Liver (tissue), 9 donors: ENCODE data around the gene TAGLN. TPM values are rescaled to one million over a fixed set of nuclear protein-coding genes. Genes with fewer than 3 reads are reported as not detected.

Source experiments
- DNase-seq: peaks from one replicate; pipeline ENCODE4 v3.0.0-alpha.2; 2017; ENCODE audit warnings: low spot score
- H3K27ac ChIP-seq, 2 donors: one replicate each; pipeline ENCODE4 v1.7.0; 2013; ENCODE audit warnings: inconsistent platforms in 2 of 2, low read length in 2 of 2, control low read depth in 1 of 2, low read depth in 1 of 2, mild to moderate bottlenecking in 1 of 2
- H3K27me3 ChIP-seq, 4 donors: one replicate each; pipeline versions ENCODE4 v1.6.1 to v1.7.0; 2013; ENCODE audit warnings: low read length in 3 of 4, inconsistent platforms in 1 of 4, mild to moderate bottlenecking in 1 of 4, moderate library complexity in 1 of 4; ENCODE audit not compliant: control insufficient read depth in 4 of 4, insufficient read depth in 4 of 4
- H3K36me3 ChIP-seq, 4 donors: one replicate each; pipeline versions ENCODE4 v1.6.1 to v1.7.0; 2013; ENCODE audit warnings: low read length in 3 of 4, mild to moderate bottlenecking in 3 of 4, low read depth in 1 of 4, moderate library complexity in 1 of 4; ENCODE audit not compliant: control insufficient read depth in 4 of 4, insufficient read depth in 3 of 4
- H3K4me1 ChIP-seq, 4 donors: one replicate each; pipeline versions ENCODE4 v1.6.1 to v1.7.0; 2013; ENCODE audit warnings: low read length in 3 of 4, mild to moderate bottlenecking in 3 of 4, moderate library complexity in 1 of 4; ENCODE audit not compliant: control insufficient read depth in 4 of 4, insufficient read depth in 4 of 4
- H3K4me3 ChIP-seq, 3 donors: one replicate each; pipeline versions ENCODE4 v1.6.1 to v1.7.0; 2013; ENCODE audit warnings: low read length in 3 of 3, control low read depth in 1 of 3, low read depth in 1 of 3, mild to moderate bottlenecking in 1 of 3
- H3K9ac ChIP-seq, 2 donors: one replicate each; pipeline ENCODE4 v1.7.0; 2013; ENCODE audit warnings: low read length in 2 of 2, mild to moderate bottlenecking in 2 of 2, moderate library complexity in 2 of 2, control low read depth in 1 of 2, low read depth in 1 of 2
- H3K9me3 ChIP-seq, 4 donors: one replicate each; pipeline versions ENCODE4 v1.6.1 to v1.7.0; 2013; ENCODE audit warnings: low read length in 3 of 4; ENCODE audit not compliant: control insufficient read depth in 4 of 4
- EGR1 ChIP-seq, 2 donors: IDR thresholded peaks; 2 replicates each; pipeline ENCODE4 v1.6.1; 2016 to 2018; ENCODE audit warnings: antibody characterized with exemption in 2 of 2, low read depth in 2 of 2
- FOXA1 ChIP-seq: IDR thresholded peaks from 2 replicates; pipeline ENCODE4 v1.6.1; 2016; ENCODE audit warnings: antibody characterized with exemption
- FOXA2 ChIP-seq: IDR thresholded peaks from 2 replicates; pipeline ENCODE4 v1.6.1; 2016; ENCODE audit warnings: antibody characterized with exemption
- GABPA ChIP-seq, 2 donors: IDR thresholded peaks in 1 of 2; conservative IDR thresholded peaks in 1 of 2; 2 replicates each; pipeline ENCODE4 v1.6.1; 2016; ENCODE audit warnings: antibody characterized with exemption in 2 of 2, mild to moderate bottlenecking in 1 of 2, moderate library complexity in 1 of 2
- HNF4A ChIP-seq, 2 donors: conservative IDR thresholded peaks; 2 replicates each; pipeline ENCODE4 v1.6.1; 2016; ENCODE audit warnings: antibody characterized with exemption in 2 of 2, mild to moderate bottlenecking in 2 of 2
- HNF4G ChIP-seq: IDR thresholded peaks from 2 replicates; pipeline ENCODE4 v1.6.1; 2016; ENCODE audit warnings: antibody characterized with exemption
- JUND ChIP-seq, 2 donors: IDR thresholded peaks; 2 replicates each; pipeline ENCODE4 v1.6.1; 2016; ENCODE audit warnings: antibody characterized with exemption in 2 of 2
- NR2F2 ChIP-seq: IDR thresholded peaks from 2 replicates; pipeline ENCODE4 v1.6.1; 2016; ENCODE audit warnings: antibody characterized with exemption
- RAD21 ChIP-seq, 2 donors: IDR thresholded peaks; 2 replicates each; pipeline ENCODE4 v1.6.1; 2016; ENCODE audit warnings: antibody characterized with exemption in 2 of 2, mild to moderate bottlenecking in 2 of 2
- RXRA ChIP-seq, 2 donors: IDR thresholded peaks; 2 replicates each; pipeline ENCODE4 v1.6.1; 2017 to 2018; ENCODE audit warnings: antibody characterized with exemption in 2 of 2, mild to moderate bottlenecking in 1 of 2
- SP1 ChIP-seq: IDR thresholded peaks from 2 replicates; pipeline ENCODE4 v1.6.1; 2018; ENCODE audit warnings: antibody characterized with exemption, mild to moderate bottlenecking
- TAF1 ChIP-seq: conservative IDR thresholded peaks from 2 replicates; pipeline ENCODE4 v1.6.1; 2016; ENCODE audit warnings: antibody characterized with exemption, mild to moderate bottlenecking
- YY1 ChIP-seq: IDR thresholded peaks from 2 replicates; pipeline ENCODE4 v1.6.1; 2016; ENCODE audit warnings: antibody characterized with exemption, mild to moderate bottlenecking
- WGBS: extraction: QIAGEN DNeasy Blood & Tissue Kit; methylation state at CpG from one replicate; pipeline ENCODE4 v1.1.7; 2013; 5-methylcytosine and 5-hydroxymethylcytosine counted together
- polyA plus RNA-seq, 2 donors: library from polyadenylated mRNA; stranded (reverse) in 1 of 2; unstranded in 1 of 2; fragments of 200-250 nt in 1 of 2; fragments of >200 nt in 1 of 2; fragmentation: Nextera tagmentation in 1 of 2; extraction: Ambion mirVana in 1 of 2; gene quantifications; one replicate each; pipeline versions ENCODE4 v1.2.1 to v1.2.3, GENCODE V29; 2013 to 2015
- total RNA-seq, 2 donors: library from RNA; depleted of rRNA; stranded (reverse); fragments of >200 nt; gene quantifications; one replicate each; pipeline ENCODE4 v1.2.3, GENCODE V29; 2014
- TF ChIP-seq, protein P1 (sequence below): IDR thresholded peaks from 2 replicates; pipeline ENCODE4 v1.6.1; 2016; ENCODE audit warnings: antibody characterized with exemption
- TF ChIP-seq, protein P2 (sequence below): IDR thresholded peaks from 2 replicates; pipeline ENCODE4 v1.6.1; 2016; ENCODE audit warnings: antibody characterized with exemption, mild to moderate bottlenecking
- TF ChIP-seq, protein P3 (sequence below): fragments of 150-350 bp; IDR thresholded peaks from 2 replicates; pipeline ENCODE4 v1.5.1; 2017; ENCODE audit warnings: improper control_type of control experiment, low read depth, low read length; ENCODE audit not compliant: missing input control
- TF ChIP-seq, protein P4 (sequence below): IDR thresholded peaks from 2 replicates; pipeline ENCODE4 v1.6.1; 2016; ENCODE audit warnings: antibody characterized with exemption
- TF ChIP-seq, protein P5 (sequence below): IDR thresholded peaks from 2 replicates; pipeline ENCODE4 v1.6.1; 2016; ENCODE audit warnings: antibody characterized with exemption
- donor health status: healthy.
- donor health status: healthy.
- donor health status: healthy.
- donor health status: healthy.
- donor health status: healthy.

Gene TAGLN
- total and polyA plus RNA-seq, 4 donors = 7.4 to 309 (median 96.2) TPM

DNA sequence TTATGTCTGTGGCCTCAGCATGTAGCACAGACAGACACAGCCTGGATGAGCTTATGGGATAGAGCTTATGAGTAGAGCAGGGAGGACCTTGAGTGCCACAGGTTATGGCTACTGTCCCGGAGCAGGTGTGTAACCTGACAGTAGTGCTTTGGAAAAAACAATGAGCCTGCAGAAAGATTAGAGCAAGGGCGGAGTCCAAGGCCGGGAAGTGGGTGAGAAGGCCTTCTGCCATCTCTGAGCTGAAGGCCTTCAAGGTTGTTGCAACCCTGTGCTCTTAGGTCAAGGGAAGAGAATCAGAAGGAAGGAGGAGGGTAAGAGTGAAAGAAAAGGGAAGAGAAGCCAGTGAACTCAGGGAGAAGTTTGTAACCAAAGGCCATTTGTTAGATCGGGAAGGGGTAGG, 3.9 kb upstream of the TAGLN start:
- TF ChIP-seq YY1 (no peak), EGR1 (IDR thresholded peaks at IDR 0.05; ENCODE audit: low read depth in 2 of 2) (no peak), FOXA2 (no peak), SP1 (no peak), RXRA (IDR thresholded peaks at IDR 0.05) (no peak), HNF4G (no peak), HNF4A (conservative IDR thresholded peaks at IDR 0.05) (no peak), JUND (IDR thresholded peaks at IDR 0.05) (no peak), FOXA1 (no peak), GABPA (IDR thresholded peaks at IDR 0.05 in 1 of 2, conservative IDR thresholded peaks at IDR 0.05 in 1 of 2) (no peak), TAF1 (no peak), RAD21 (IDR thresholded peaks at IDR 0.05) (no peak), NR2F2 (no peak)
- TF ChIP-seq, protein P1, sequence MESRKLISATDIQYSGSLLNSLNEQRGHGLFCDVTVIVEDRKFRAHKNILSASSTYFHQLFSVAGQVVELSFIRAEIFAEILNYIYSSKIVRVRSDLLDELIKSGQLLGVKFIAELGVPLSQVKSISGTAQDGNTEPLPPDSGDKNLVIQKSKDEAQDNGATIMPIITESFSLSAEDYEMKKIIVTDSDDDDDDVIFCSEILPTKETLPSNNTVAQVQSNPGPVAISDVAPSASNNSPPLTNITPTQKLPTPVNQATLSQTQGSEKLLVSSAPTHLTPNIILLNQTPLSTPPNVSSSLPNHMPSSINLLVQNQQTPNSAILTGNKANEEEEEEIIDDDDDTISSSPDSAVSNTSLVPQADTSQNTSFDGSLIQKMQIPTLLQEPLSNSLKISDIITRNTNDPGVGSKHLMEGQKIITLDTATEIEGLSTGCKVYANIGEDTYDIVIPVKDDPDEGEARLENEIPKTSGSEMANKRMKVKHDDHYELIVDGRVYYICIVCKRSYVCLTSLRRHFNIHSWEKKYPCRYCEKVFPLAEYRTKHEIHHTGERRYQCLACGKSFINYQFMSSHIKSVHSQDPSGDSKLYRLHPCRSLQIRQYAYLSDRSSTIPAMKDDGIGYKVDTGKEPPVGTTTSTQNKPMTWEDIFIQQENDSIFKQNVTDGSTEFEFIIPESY = no peak
- TF ChIP-seq, protein P2, sequence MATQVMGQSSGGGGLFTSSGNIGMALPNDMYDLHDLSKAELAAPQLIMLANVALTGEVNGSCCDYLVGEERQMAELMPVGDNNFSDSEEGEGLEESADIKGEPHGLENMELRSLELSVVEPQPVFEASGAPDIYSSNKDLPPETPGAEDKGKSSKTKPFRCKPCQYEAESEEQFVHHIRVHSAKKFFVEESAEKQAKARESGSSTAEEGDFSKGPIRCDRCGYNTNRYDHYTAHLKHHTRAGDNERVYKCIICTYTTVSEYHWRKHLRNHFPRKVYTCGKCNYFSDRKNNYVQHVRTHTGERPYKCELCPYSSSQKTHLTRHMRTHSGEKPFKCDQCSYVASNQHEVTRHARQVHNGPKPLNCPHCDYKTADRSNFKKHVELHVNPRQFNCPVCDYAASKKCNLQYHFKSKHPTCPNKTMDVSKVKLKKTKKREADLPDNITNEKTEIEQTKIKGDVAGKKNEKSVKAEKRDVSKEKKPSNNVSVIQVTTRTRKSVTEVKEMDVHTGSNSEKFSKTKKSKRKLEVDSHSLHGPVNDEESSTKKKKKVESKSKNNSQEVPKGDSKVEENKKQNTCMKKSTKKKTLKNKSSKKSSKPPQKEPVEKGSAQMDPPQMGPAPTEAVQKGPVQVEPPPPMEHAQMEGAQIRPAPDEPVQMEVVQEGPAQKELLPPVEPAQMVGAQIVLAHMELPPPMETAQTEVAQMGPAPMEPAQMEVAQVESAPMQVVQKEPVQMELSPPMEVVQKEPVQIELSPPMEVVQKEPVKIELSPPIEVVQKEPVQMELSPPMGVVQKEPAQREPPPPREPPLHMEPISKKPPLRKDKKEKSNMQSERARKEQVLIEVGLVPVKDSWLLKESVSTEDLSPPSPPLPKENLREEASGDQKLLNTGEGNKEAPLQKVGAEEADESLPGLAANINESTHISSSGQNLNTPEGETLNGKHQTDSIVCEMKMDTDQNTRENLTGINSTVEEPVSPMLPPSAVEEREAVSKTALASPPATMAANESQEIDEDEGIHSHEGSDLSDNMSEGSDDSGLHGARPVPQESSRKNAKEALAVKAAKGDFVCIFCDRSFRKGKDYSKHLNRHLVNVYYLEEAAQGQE = no peak
- TF ChIP-seq, protein P3, sequence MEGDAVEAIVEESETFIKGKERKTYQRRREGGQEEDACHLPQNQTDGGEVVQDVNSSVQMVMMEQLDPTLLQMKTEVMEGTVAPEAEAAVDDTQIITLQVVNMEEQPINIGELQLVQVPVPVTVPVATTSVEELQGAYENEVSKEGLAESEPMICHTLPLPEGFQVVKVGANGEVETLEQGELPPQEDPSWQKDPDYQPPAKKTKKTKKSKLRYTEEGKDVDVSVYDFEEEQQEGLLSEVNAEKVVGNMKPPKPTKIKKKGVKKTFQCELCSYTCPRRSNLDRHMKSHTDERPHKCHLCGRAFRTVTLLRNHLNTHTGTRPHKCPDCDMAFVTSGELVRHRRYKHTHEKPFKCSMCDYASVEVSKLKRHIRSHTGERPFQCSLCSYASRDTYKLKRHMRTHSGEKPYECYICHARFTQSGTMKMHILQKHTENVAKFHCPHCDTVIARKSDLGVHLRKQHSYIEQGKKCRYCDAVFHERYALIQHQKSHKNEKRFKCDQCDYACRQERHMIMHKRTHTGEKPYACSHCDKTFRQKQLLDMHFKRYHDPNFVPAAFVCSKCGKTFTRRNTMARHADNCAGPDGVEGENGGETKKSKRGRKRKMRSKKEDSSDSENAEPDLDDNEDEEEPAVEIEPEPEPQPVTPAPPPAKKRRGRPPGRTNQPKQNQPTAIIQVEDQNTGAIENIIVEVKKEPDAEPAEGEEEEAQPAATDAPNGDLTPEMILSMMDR = no peak
- TF ChIP-seq, protein P4, sequence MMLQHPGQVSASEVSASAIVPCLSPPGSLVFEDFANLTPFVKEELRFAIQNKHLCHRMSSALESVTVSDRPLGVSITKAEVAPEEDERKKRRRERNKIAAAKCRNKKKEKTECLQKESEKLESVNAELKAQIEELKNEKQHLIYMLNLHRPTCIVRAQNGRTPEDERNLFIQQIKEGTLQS = no peak
- TF ChIP-seq, protein P5, sequence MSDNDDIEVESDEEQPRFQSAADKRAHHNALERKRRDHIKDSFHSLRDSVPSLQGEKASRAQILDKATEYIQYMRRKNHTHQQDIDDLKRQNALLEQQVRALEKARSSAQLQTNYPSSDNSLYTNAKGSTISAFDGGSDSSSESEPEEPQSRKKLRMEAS = no peak
- Histone ChIP-seq H3K27ac (no peak overlapping the region), H3K4me3 (no peak overlapping the region), H3K4me1 (no peaks in the 10 kb centered on the region), H3K36me3 (peaks cover 6 to 40% (median 16%) of the 10 kb centered on the region in 4 donors), H3K9ac (no peak overlapping the region), H3K27me3 (no peaks in the 10 kb centered on the region), H3K9me3 (no peaks in the 10 kb centered on the region)
- WGBS = 88% methylated on average over 4 of the region's 4 CpGs
- no peak for DNase-seq
